Adipocyte (in vitro differentiated cells): Measurements from ENCODE around the gene METRNL.

ENCODE experiments used
- DNase-seq: peaks from one replicate; pipeline ENCODE4 v3.0.0-alpha.2; 2015; ENCODE audit warnings: low read depth
- H3K27me3 ChIP-seq: replicated peaks from 2 replicates; pipeline ENCODE4 v1.7.0; 2013; ENCODE audit warnings: mild to moderate bottlenecking, low read length, moderate library complexity; ENCODE audit not compliant: control insufficient read depth, insufficient read depth
- H3K36me3 ChIP-seq: 2 replicates; pipeline ENCODE4 v1.7.0; 2013; ENCODE audit warnings: low read length, mild to moderate bottlenecking, moderate library complexity; ENCODE audit not compliant: control insufficient read depth, insufficient read depth, severe bottlenecking
- H3K4me1 ChIP-seq: 2 replicates; pipeline ENCODE4 v1.7.0; 2013; ENCODE audit warnings: mild to moderate bottlenecking, low read length, moderate library complexity; ENCODE audit not compliant: control insufficient read depth, insufficient read depth
- H3K4me3 ChIP-seq: 2 replicates; pipeline ENCODE4 v1.7.0; 2013; ENCODE audit warnings: mild to moderate bottlenecking, low read length, moderate library complexity
- H3K9ac ChIP-seq: 2 replicates; pipeline ENCODE4 v1.7.0; 2013; ENCODE audit warnings: mild to moderate bottlenecking, low read length, moderate library complexity
- H3K9me3 ChIP-seq: 2 replicates; pipeline ENCODE4 v1.7.0; 2013; ENCODE audit warnings: mild to moderate bottlenecking, low read length, moderate library complexity; ENCODE audit not compliant: control insufficient read depth

METRNL gene

DNA sequence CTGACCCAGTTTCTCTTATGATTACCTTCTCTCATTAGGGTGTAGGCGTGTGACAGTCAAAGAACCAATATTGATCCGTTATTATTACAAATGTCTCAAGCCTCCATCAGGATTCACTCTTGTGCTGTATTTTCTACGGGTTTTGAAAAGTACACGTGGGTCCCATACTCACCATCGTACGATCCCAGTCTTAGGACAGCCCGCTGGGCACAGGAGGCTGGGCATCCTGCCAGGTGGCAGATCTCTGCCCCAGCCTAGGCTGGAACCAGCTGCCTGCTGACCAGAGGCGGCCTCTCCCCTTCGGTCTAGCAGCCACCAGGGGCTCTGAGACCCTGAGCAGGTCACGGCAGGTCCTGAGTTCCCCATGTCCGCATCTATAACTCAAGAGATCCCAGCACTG, 2.0 kb upstream of the METRNL start:
- H3K4me3 ChIP-seq, result no peak overlapping the region
- no peak overlapping the region for H3K9ac ChIP-seq
- no peak for DNase-seq
- H3K9me3 ChIP-seq, result no peaks in the 10 kb centered on the region
- peaks cover 29% of the 10 kb centered on the region for H3K4me1 ChIP-seq
- H3K27me3 ChIP-seq, result no peaks in the 10 kb centered on the region
- no peaks in the 10 kb centered on the region for H3K36me3 ChIP-seq

GRCh38 chr17:83077939-83078338, 1.5 kb upstream of the METRNL start:
- Histone ChIP-seq H3K36me3 (no peaks in the 10 kb centered on the region), H3K4me3 (no peak overlapping the region), H3K9me3 (no peaks in the 10 kb centered on the region), H3K4me1 (peaks cover 35% of the 10 kb centered on the region), H3K9ac (no peak overlapping the region), H3K27me3 (no peaks in the 10 kb centered on the region)
- no peak for DNase-seq

DNA sequence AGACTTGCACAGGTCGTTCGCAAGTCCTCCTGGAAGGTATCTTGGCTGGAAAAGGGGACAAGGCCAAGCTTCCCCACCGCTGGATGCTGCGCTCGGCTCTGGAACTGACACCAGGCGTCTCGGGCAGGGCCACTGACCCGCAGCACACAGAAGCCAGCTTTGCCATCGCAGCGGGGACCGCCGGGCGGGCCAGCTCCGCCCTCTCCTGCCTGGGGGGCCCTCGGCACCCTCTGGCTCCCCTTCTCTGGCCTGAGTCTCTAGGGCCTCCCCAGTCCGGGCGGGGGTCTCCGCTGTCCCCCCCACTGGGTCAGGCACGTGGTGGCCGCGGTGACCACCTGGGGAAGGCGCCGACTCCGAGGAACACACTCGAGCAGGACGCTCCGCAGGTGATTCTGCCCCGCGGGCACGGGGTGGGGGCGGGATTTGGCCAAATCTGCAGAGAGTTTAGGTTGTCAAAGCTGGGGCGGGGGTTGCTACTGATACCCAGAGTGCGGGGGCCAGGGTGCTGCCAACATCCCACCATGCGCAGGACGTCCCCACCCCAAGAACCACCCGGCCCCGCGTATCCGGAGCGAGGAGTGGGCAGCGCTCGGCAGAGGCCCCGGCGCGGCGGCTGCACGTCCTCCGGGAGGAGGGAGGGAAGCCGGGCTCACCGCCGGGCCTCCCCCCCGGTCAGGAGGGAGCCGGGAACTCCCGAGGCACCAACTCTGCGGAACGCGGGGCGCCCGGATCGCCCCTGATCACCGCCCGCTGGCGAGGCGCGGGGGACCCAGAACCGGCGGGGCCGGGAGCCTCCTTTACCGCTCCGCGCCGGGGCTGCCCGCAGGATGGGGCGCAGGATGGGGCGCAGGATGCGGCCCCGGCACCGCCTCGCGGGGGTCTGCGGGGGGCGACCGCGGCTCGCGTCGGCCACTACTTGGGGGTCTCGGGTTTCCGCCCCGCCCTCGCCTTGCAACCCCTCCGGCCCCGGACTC, 744 bp upstream of the METRNL start:
- H3K36me3 ChIP-seq, result no peaks in the 10 kb centered on the region
- peaks cover 37% of the 10 kb centered on the region for H3K4me1 ChIP-seq
- peak; percentile 55 for DNase-seq
- H3K9ac ChIP-seq, result peak overlapping the region; percentile 79
- no peaks in the 10 kb centered on the region for H3K27me3 ChIP-seq
- H3K9me3 ChIP-seq, result no peaks in the 10 kb centered on the region
- H3K4me3 ChIP-seq, result peak overlapping the region; percentile 80

- H3K4me1 ChIP-seq, result peaks cover 45% of the 10 kb centered on the region
- H3K27me3 ChIP-seq, result no peaks in the 10 kb centered on the region
- DNase-seq, result peak; percentile 56
- peak overlapping the region; percentile 88 for H3K4me3 ChIP-seq
- H3K9ac ChIP-seq, result peak overlapping the region; percentile 94
- H3K36me3 ChIP-seq, result no peaks in the 10 kb centered on the region
- H3K9me3 ChIP-seq, result no peaks in the 10 kb centered on the region
Observed at GRCh38 chr17:83079766-83080578, 563 bp downstream of the METRNL start.

DNA sequence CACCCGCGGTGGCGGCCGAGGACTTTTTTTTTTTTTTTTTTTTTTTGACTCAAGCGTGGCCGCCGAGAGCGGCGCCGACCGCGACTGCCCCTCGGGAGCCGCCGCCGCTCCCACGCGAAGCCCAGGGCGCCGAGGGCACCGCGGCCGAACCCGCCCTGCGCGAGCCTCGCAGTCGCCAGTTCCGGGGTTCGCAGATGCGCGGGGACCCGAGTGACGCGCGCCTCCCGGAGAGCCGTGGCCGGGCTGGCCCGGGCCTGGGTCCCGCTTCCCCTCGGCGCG, 1.1 kb downstream of the METRNL start:
- DNase-seq, result no peak
- Histone ChIP-seq H3K9me3 (no peaks in the 10 kb centered on the region), H3K27me3 (no peaks in the 10 kb centered on the region), H3K4me1 (peaks cover 51% of the 10 kb centered on the region), H3K36me3 (no peaks in the 10 kb centered on the region), H3K9ac (peak overlapping the region; percentile 94), H3K4me3 (peak overlapping the region; percentile 88)

- H3K9ac ChIP-seq, result peak overlapping the region; percentile 94
- peak; percentile 73 for DNase-seq
- H3K4me1 ChIP-seq, result peaks cover 56% of the 10 kb centered on the region
- peak overlapping the region; percentile 88 for H3K4me3 ChIP-seq
- H3K27me3 ChIP-seq, result no peaks in the 10 kb centered on the region
- H3K36me3 ChIP-seq, result no peaks in the 10 kb centered on the region
- H3K9me3 ChIP-seq, result no peaks in the 10 kb centered on the region
Observed at GRCh38 chr17:83080858-83081683, 1.7 kb downstream of the METRNL start.

GRCh38 chr17:83081684-83082201, 2.3 kb downstream of the METRNL start:
- no peaks in the 10 kb centered on the region for H3K27me3 ChIP-seq

GRCh38 chr17:83082424-83082823, 3.0 kb downstream of the METRNL start:
- no peak for DNase-seq
- peak overlapping the region; percentile 94 for H3K9ac ChIP-seq
- no peaks in the 10 kb centered on the region for H3K36me3 ChIP-seq
- H3K27me3 ChIP-seq, result no peaks in the 10 kb centered on the region
- H3K4me3 ChIP-seq, result peak overlapping the region; percentile 88
- H3K9me3 ChIP-seq, result no peaks in the 10 kb centered on the region
- H3K4me1 ChIP-seq, result peaks cover 62% of the 10 kb centered on the region

More at GRCh38 chr17:83081684-83082201, 2.3 kb downstream of the METRNL start:
- H3K9ac ChIP-seq, result peak overlapping the region; percentile 94
- peak overlapping the region; percentile 88 for H3K4me3 ChIP-seq
- no peaks in the 10 kb centered on the region for H3K36me3 ChIP-seq
- peaks cover 63% of the 10 kb centered on the region for H3K4me1 ChIP-seq
- no peaks in the 10 kb centered on the region for H3K9me3 ChIP-seq
- peak; percentile 26 for DNase-seq

- Histone ChIP-seq H3K27me3 (no peaks in the 10 kb centered on the region), H3K9me3 (no peaks in the 10 kb centered on the region), H3K4me1 (peaks cover 64% of the 10 kb centered on the region), H3K36me3 (peaks cover 1% of the 10 kb centered on the region), H3K4me3 (peak overlapping the region; percentile 88), H3K9ac (peak overlapping the region; percentile 94)
- DNase-seq, result no peak
Observed at GRCh38 chr17:83082909-83083367, 3.5 kb downstream of the METRNL start.

DNA sequence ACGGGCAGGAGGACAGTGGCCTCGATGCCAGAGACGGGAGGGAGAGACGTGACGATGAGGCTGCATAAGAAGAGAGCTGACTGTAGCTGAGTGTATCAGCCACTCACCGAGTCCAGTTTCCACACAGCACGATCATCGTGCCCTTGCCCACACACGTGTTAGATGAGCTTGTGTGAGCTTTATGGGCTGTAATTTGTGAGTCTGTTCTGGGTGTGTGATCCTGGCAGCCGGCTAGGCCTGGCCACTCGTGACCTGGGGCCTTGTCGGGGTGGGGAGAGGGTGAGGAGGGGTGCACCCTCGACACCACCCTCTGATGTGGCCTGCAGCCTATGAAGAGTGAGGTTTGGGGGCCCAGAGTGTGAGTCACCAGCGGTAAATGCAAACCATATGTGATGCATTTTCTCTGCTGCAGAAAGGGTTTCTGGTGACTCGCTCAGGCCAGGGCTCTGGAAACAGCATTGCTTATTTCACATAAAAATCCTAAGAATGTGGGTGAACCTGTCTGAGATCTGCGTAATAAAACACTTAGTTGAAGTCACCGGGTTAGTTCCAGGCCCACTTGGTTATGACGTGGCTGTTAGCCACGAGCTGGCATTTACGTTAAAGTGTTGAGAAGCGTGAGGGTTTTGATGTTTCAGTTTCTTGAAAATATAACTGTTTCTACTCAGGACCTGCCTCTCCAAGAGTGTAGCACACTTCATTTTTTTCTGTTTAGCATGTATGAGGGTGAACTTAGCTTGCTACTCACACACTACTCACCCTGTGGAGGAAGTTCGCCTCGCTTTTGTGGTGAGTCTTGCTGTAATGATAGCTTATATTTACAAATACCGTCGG, 4.2 kb downstream of the METRNL start:
- Histone ChIP-seq H3K9ac (peak overlapping the region; percentile 94), H3K9me3 (no peaks in the 10 kb centered on the region), H3K4me1 (peaks cover 65% of the 10 kb centered on the region), H3K36me3 (peaks cover 6% of the 10 kb centered on the region), H3K4me3 (peak overlapping the region; percentile 88), H3K27me3 (no peaks in the 10 kb centered on the region)
- DNase-seq, result peak; percentile 95
